ENCODE measurements around the gene DNHD1.

DNA sequence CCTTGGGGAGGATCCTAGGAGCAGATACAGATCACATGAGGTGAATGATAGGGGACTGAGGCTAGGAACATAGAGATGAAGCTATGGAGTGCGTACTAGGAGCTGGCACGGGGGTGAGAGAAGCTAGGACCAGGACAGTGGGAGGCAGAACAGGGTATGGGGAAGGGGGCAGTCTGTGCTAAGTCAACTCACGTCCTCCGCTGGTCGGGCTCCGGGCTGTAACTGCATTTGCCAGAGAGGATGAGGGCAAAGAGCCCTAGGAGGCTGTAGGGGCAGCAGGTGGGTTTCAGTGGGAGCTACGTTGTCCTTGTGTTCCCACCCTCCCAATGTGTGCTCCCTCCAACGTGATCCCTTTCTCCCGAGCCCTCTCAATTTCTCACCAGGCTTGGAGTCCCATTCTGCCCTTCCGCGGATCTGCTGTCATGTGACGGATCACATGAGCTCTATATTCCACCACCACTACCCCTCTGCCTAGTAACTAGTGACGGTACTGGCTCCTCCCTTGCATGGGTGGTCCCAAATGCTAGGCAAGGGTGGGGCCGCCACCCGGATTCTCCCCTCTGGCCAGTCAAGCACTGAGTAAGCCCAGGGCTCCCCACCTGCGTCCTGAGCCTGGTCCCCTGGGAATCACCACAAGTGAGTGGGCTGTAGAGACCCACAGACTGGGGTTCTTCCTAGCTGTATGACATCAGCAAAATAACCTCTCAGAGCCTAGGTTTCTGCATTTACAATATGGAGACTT, 122.1 kb downstream of the DNHD1 start, which contains the start of gene TPP1:
- TF ChIP-seq, protein P1, sequence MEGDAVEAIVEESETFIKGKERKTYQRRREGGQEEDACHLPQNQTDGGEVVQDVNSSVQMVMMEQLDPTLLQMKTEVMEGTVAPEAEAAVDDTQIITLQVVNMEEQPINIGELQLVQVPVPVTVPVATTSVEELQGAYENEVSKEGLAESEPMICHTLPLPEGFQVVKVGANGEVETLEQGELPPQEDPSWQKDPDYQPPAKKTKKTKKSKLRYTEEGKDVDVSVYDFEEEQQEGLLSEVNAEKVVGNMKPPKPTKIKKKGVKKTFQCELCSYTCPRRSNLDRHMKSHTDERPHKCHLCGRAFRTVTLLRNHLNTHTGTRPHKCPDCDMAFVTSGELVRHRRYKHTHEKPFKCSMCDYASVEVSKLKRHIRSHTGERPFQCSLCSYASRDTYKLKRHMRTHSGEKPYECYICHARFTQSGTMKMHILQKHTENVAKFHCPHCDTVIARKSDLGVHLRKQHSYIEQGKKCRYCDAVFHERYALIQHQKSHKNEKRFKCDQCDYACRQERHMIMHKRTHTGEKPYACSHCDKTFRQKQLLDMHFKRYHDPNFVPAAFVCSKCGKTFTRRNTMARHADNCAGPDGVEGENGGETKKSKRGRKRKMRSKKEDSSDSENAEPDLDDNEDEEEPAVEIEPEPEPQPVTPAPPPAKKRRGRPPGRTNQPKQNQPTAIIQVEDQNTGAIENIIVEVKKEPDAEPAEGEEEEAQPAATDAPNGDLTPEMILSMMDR (IDR thresholded peaks at IDR 0.05) = peak in 1 of 5 experiments; percentile 24
- TF ChIP-seq POLR2A (IDR thresholded peaks at IDR 0.05) = peak; percentile 85 to 93
